Measurements from ENCODE around the gene SERPINA6.

Gene SERPINA6

GRCh38 chr14:94367347-94368242 is 44.5 kb upstream of the SERPINA6 start:
- TF ChIP-seq CTCF (IDR thresholded peaks at IDR 0.05; ENCODE audit: insufficient read depth, missing control alignments), result no peak
- FAIRE-seq (no peak), DNase-seq (ENCODE audit: insufficient read length, low spot score) (no peak)

GRCh38 chr14:94366146-94366915 is 43.2 kb upstream of the SERPINA6 start, which contains the start of gene SERPINA2:
Gene SERPINA2, minus strand, starts transcription at chr14:94366698.
- DNase-seq (ENCODE audit: insufficient read length, low spot score), result no peak
- FAIRE-seq, result no peak
- no peak for TF ChIP-seq CTCF (IDR thresholded peaks at IDR 0.05; ENCODE audit: insufficient read depth, missing control alignments)

GRCh38 chr14:94365624-94366023 is 42.5 kb upstream of the SERPINA6 start:
- no peak for TF ChIP-seq CTCF (IDR thresholded peaks at IDR 0.05; ENCODE audit: insufficient read depth, missing control alignments)
- no peak for FAIRE-seq
- no peak for DNase-seq (ENCODE audit: insufficient read length, low spot score)

GRCh38 chr14:94364964-94365363 is 41.8 kb upstream of the SERPINA6 start:
- no peak for FAIRE-seq
- no peak for TF ChIP-seq CTCF (IDR thresholded peaks at IDR 0.05; ENCODE audit: insufficient read depth, missing control alignments)
- DNase-seq (ENCODE audit: insufficient read length, low spot score), result no peak

GRCh38 chr14:94364037-94364436 is 40.9 kb upstream of the SERPINA6 start:
- FAIRE-seq (no peak), DNase-seq (ENCODE audit: insufficient read length, low spot score) (no peak)
- no peak for TF ChIP-seq CTCF (IDR thresholded peaks at IDR 0.05; ENCODE audit: insufficient read depth, missing control alignments)

GRCh38 chr14:94363151-94363624 is 40.1 kb upstream of the SERPINA6 start:
- DNase-seq (ENCODE audit: insufficient read length, low spot score) (no peak), FAIRE-seq (no peak)
- TF ChIP-seq CTCF (IDR thresholded peaks at IDR 0.05; ENCODE audit: insufficient read depth, missing control alignments), result no peak
